ENCODE measurements around the gene TGM2. TPM values are rescaled to one million over a fixed set of nuclear protein-coding genes. Genes with fewer than 3 reads are reported as not detected.

TGM2 gene
- total and polyA plus RNA-seq, 2 donors from 2014 or later: 44.6 to 611 TPM

DNA sequence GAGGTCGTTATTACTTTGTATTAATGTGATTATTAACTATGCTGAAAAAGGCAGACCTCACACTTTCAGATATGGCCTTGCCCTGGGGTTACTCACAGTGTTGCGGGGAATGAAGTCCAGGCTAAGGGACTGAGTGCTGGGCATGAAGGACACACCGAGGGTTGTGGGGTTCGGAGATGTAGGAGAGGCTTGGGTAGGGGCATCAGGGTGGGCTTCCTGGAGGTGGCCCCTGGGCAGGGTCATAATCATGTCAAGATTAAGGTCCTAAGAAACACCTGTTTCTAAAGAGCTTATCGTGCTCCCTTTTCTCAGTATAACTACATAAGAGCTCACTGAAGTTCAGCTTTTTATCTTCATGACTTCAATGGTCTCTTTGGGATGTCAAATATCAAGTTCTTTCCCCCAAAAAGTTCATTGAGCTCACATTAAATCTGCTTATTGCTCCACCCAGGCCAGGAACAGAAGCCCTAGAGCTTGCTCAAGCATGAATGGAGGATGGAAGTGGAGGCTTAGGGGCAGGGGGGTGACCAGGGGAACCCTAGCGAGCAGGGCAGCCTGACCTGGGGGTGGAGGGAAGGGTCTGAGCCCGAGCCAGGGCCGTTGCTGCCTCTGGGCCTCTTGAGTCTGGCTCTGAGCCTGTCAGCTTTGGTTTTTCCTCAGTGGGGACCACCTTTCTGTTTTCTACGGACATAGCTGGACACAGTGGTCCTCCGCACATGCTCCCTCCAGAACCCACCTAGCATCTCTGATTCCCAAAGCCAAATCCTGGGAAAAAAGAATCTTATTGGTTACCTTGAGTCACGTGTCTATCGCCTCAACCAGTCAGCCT lies 37.3 kb upstream of the TGM2 start:
- no peak for FAIRE-seq

GRCh38 chr20:38201356-38201755 lies 36.3 kb upstream of the TGM2 start:
- H3K27me3 ChIP-seq (ENCODE audit: control insufficient read depth, insufficient read depth, low read length): no peaks in the 10 kb centered on the region
- H3K27ac ChIP-seq (ENCODE audit: low read depth in 2 of 2, low read length in 2 of 2): no peak overlapping the region
- FAIRE-seq: no peak
- H3K4me3 ChIP-seq (ENCODE audit: low read length in 3 of 3): no peak overlapping the region
- peak in 1 of 5 donors; percentile 19 for DNase-seq
- no peaks in the 10 kb centered on the region for H3K9me3 ChIP-seq (ENCODE audit: control insufficient read depth in 2 of 3, insufficient read depth in 1 of 3, low read length in 3 of 3)
- H3K9ac ChIP-seq (ENCODE audit: low read length in 3 of 3): no peak overlapping the region
- H3K36me3 ChIP-seq (ENCODE audit: control insufficient read depth in 2 of 3, insufficient read depth in 3 of 3, low read length in 3 of 3): no peaks in the 10 kb centered on the region
- H3K4me1 ChIP-seq (ENCODE audit: control insufficient read depth in 2 of 3, insufficient read depth in 2 of 3, low read depth in 1 of 3, low read length in 3 of 3): no peaks in the 10 kb centered on the region
- TF ChIP-seq, protein P1, sequence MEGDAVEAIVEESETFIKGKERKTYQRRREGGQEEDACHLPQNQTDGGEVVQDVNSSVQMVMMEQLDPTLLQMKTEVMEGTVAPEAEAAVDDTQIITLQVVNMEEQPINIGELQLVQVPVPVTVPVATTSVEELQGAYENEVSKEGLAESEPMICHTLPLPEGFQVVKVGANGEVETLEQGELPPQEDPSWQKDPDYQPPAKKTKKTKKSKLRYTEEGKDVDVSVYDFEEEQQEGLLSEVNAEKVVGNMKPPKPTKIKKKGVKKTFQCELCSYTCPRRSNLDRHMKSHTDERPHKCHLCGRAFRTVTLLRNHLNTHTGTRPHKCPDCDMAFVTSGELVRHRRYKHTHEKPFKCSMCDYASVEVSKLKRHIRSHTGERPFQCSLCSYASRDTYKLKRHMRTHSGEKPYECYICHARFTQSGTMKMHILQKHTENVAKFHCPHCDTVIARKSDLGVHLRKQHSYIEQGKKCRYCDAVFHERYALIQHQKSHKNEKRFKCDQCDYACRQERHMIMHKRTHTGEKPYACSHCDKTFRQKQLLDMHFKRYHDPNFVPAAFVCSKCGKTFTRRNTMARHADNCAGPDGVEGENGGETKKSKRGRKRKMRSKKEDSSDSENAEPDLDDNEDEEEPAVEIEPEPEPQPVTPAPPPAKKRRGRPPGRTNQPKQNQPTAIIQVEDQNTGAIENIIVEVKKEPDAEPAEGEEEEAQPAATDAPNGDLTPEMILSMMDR (IDR thresholded peaks at IDR 0.05; ENCODE audit: borderline replicate concordance, extremely low read depth, insufficient read depth): no peak
- intact Hi-C loops (cut with DNase I): no loop called here

More for the DNA sequence above, 37.3 kb upstream of the TGM2 start:
- Histone ChIP-seq H3K27me3 (ENCODE audit: control insufficient read depth, insufficient read depth, low read length) (no peaks in the 10 kb centered on the region), H3K4me3 (ENCODE audit: low read length in 3 of 3) (no peak overlapping the region), H3K9me3 (ENCODE audit: control insufficient read depth in 2 of 3, insufficient read depth in 1 of 3, low read length in 3 of 3) (no peaks in the 10 kb centered on the region), H3K27ac (ENCODE audit: low read depth in 2 of 2, low read length in 2 of 2) (no peak overlapping the region), H3K36me3 (ENCODE audit: control insufficient read depth in 2 of 3, insufficient read depth in 3 of 3, low read length in 3 of 3) (no peaks in the 10 kb centered on the region), H3K9ac (ENCODE audit: low read length in 3 of 3) (no peak overlapping the region), H3K4me1 (ENCODE audit: control insufficient read depth in 2 of 3, insufficient read depth in 2 of 3, low read depth in 1 of 3, low read length in 3 of 3) (no peaks in the 10 kb centered on the region)
- intact Hi-C loops (cut with DNase I): no loop called here
- DNase-seq: peak in 1 of 5 donors; percentile 15
- TF ChIP-seq, protein P1 (IDR thresholded peaks at IDR 0.05; ENCODE audit: borderline replicate concordance, extremely low read depth, insufficient read depth): no peak

- intact Hi-C loops (cut with DNase I): no loop called here
- FAIRE-seq (no peak), DNase-seq (peak in 1 of 5 donors; percentile 22)
- no peaks in the 10 kb centered on the region for H3K4me1 ChIP-seq (ENCODE audit: control insufficient read depth in 2 of 3, insufficient read depth in 2 of 3, low read depth in 1 of 3, low read length in 3 of 3)
- TF ChIP-seq, protein P1 (IDR thresholded peaks at IDR 0.05; ENCODE audit: borderline replicate concordance, extremely low read depth, insufficient read depth): no peak
- H3K4me3 ChIP-seq (ENCODE audit: low read length in 3 of 3): no peak overlapping the region
- no peak overlapping the region for H3K9ac ChIP-seq (ENCODE audit: low read length in 3 of 3)
- no peaks in the 10 kb centered on the region for H3K36me3 ChIP-seq (ENCODE audit: control insufficient read depth in 2 of 3, insufficient read depth in 3 of 3, low read length in 3 of 3)
- H3K27me3 ChIP-seq (ENCODE audit: control insufficient read depth, insufficient read depth, low read length): no peaks in the 10 kb centered on the region
- H3K9me3 ChIP-seq (ENCODE audit: control insufficient read depth in 2 of 3, insufficient read depth in 1 of 3, low read length in 3 of 3): no peaks in the 10 kb centered on the region
- H3K27ac ChIP-seq (ENCODE audit: low read depth in 2 of 2, low read length in 2 of 2): no peak overlapping the region
Measured at GRCh38 chr20:38200646-38201045, 35.6 kb upstream of the TGM2 start.

Measured in kidney (tissue), 14 donors.